Measurements from ENCODE around the gene KLHDC3. TPM values are rescaled to one million over a fixed set of nuclear protein-coding genes. Genes with fewer than 3 reads are reported as not detected.

Gene KLHDC3
- total and polyA plus RNA-seq, 2 donors (not counting 3 experiments of a cell fraction or from before 2014, with no cell fraction given): 84.8 to 120 TPM

DNA sequence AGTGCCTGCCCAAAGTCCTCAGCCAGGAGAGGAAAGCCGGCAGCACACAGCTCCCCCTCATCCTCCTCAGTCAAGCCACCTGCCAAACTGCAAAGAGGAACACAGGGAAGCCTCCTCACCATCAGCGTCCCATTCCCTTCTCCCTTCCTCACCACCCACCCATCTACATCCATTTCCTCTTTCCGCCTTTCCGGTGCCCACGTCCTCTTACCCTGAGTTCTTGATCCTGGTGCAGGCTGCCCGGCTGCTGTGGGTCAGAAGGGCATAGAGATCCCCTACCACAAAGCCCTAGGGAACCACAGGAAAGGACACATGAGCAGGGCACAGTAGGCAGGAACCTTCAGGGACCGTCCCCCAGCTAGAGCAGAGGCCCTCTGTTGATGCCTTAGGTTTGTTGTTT, 47.5 kb upstream of the KLHDC3 start:
- no TSS peak for BruUV-seq (replicated peaks)
- no peak for FAIRE-seq
- no peak overlapping the region for H3K4me3 ChIP-seq (replicated peaks in 1 of 3; ENCODE audit: insufficient read depth in 1 of 3, low read depth in 1 of 3, low read length in 3 of 3)
- H3K4me2 ChIP-seq (ENCODE audit: insufficient read depth, low read length): no peak overlapping the region
- no peak for DNase-seq (ENCODE audit: low read depth, low spot score)
- H3K9ac ChIP-seq (replicated peaks; ENCODE audit: extremely low read depth, insufficient read depth, low read length): no peak overlapping the region
- H3K9me3 ChIP-seq (replicated peaks; ENCODE audit: control insufficient read depth, insufficient read depth, low read length): no peaks in the 10 kb centered on the region
- H2AFZ ChIP-seq (ENCODE audit: low read depth, low read length): no peak overlapping the region
- peaks cover 5% of the 10 kb centered on the region for H3K4me1 ChIP-seq (ENCODE audit: control insufficient read depth, extremely low read depth, insufficient read depth, low read length)
- no peak overlapping the region for H3K27ac ChIP-seq (ENCODE audit: insufficient read depth, low read depth, low read length)
- dilution Hi-C loops (cut with MboI; ENCODE audit: extremely low pct_ligation_motif_present, low sequenced_read_pairs) (no loop called here), intact Hi-C loops (cut with micrococcal nuclease) (no loop called here)
- no peaks in the 10 kb centered on the region for H4K20me1 ChIP-seq (replicated peaks; ENCODE audit: control insufficient read depth, extremely low read depth, insufficient read depth, low read length)
- no peaks in the 10 kb centered on the region for H3K79me2 ChIP-seq (ENCODE audit: control insufficient read depth, insufficient read depth, low read length)
- no peaks in the 10 kb centered on the region for H3K27me3 ChIP-seq (ENCODE audit: control insufficient read depth in 2 of 2, insufficient read depth in 2 of 2, low read length in 2 of 2)
- ChIA-PET POLR2A (interaction anchor here (2.1 kb wide), 1 partner anchor 37 kb away, joined by 4 read pairs; the partner anchor contains the start of gene CNPY3), CTCF (interaction anchor here (1.3 to 3.0 kb wide), 3 partner anchors 9 to 180 kb away, joined by 3 to 12 read pairs (median 3); partner anchors contain the start of gene PEX6)
- no peaks in the 10 kb centered on the region for H3K9me1 ChIP-seq (replicated peaks; ENCODE audit: control insufficient read depth, extremely low read depth, insufficient read depth, low read length)
- TF ChIP-seq, protein P1, sequence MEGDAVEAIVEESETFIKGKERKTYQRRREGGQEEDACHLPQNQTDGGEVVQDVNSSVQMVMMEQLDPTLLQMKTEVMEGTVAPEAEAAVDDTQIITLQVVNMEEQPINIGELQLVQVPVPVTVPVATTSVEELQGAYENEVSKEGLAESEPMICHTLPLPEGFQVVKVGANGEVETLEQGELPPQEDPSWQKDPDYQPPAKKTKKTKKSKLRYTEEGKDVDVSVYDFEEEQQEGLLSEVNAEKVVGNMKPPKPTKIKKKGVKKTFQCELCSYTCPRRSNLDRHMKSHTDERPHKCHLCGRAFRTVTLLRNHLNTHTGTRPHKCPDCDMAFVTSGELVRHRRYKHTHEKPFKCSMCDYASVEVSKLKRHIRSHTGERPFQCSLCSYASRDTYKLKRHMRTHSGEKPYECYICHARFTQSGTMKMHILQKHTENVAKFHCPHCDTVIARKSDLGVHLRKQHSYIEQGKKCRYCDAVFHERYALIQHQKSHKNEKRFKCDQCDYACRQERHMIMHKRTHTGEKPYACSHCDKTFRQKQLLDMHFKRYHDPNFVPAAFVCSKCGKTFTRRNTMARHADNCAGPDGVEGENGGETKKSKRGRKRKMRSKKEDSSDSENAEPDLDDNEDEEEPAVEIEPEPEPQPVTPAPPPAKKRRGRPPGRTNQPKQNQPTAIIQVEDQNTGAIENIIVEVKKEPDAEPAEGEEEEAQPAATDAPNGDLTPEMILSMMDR (IDR thresholded peaks at IDR 0.05; ENCODE audit: extremely low read depth in 1 of 2, insufficient read depth in 1 of 2, low read depth in 1 of 2, low read length in 2 of 2): no peak
- TF ChIP-seq, protein P2, sequence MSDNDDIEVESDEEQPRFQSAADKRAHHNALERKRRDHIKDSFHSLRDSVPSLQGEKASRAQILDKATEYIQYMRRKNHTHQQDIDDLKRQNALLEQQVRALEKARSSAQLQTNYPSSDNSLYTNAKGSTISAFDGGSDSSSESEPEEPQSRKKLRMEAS (IDR thresholded peaks at IDR 0.05; ENCODE audit: insufficient read depth, insufficient read length): no peak
- no peak for TF ChIP-seq GATA2 (IDR thresholded peaks at IDR 0.05; ENCODE audit: insufficient read depth, insufficient read length, low read depth, low read length)
- no peak for TF ChIP-seq POLR2A (IDR thresholded peaks at IDR 0.05; ENCODE audit: low read depth, low read length)
- no peak for TF ChIP-seq FOS (IDR thresholded peaks at IDR 0.05; ENCODE audit: borderline replicate concordance, insufficient read depth, low read length)
- no peak for TF ChIP-seq EZH2 (IDR thresholded peaks at IDR 0.05; ENCODE audit: borderline replicate concordance, low read depth, low read length, severe bottlenecking)
- TF ChIP-seq JUN (IDR thresholded peaks at IDR 0.05; ENCODE audit: borderline replicate concordance, insufficient read depth, insufficient read length, low read depth): no peak
- no peak for TF ChIP-seq POLR2AphosphoS5 (IDR thresholded peaks at IDR 0.05; ENCODE audit: insufficient read depth, low read depth, low read length)
- no peak for TF ChIP-seq MYC (IDR thresholded peaks at IDR 0.05; ENCODE audit: low read depth, low read length)
- H3K36me3 ChIP-seq (ENCODE audit: control insufficient read depth in 2 of 2, extremely low read depth in 1 of 2, insufficient read depth in 2 of 2, low read length in 2 of 2): peaks cover 0 to 21% of the 10 kb centered on the region in 2 experiments
